ENCODE results near the gene ST14. TPM values are rescaled to one million over a fixed set of nuclear protein-coding genes. Genes with fewer than 3 reads are reported as not detected.
"Not testable (repeated sequence)": the region's sequence is repeated elsewhere in the genome, so short reads cannot be mapped to it uniquely, and the experiment has no call there.

ST14 gene
- total and polyA plus RNA-seq, 2 donors (not counting 1 experiment from before 2014, with no cell fraction given) = under 0.01 TPM; not detected in 1

- no peaks in the 10 kb centered on the region for H3K9me3 ChIP-seq (ENCODE audit: control insufficient read depth, insufficient read depth, low read depth, low read length)
- H4K20me1 ChIP-seq (ENCODE audit: control insufficient read depth, extremely low read depth, insufficient read depth, low read length) = no peaks in the 10 kb centered on the region
- H3K27ac ChIP-seq (ENCODE audit: insufficient read depth, low read length) = no peak overlapping the region
- H3K9ac ChIP-seq (ENCODE audit: insufficient read depth, low read length) = no peak overlapping the region
- TF ChIP-seq EZH2 (IDR thresholded peaks at IDR 0.05; ENCODE audit: low read length, missing control alignments) = no peak
- TF ChIP-seq CTCF (conservative IDR thresholded peaks at IDR 0.05 in 1 of 2, IDR thresholded peaks at IDR 0.05 in 1 of 2; ENCODE audit: low read depth in 1 of 2, low read length in 2 of 2) = no peak
- no peaks in the 10 kb centered on the region for H3K79me2 ChIP-seq (ENCODE audit: control insufficient read depth, insufficient read depth, low read length)
- H3K27me3 ChIP-seq (ENCODE audit: control insufficient read depth, insufficient read depth, low read length) = no peaks in the 10 kb centered on the region
- no peaks in the 10 kb centered on the region for H3K36me3 ChIP-seq (ENCODE audit: control insufficient read depth, insufficient read depth, low read length)
- H2AFZ ChIP-seq (ENCODE audit: low read length) = no peak overlapping the region
- H3K4me3 ChIP-seq (replicated peaks in 1 of 4; ENCODE audit: control extremely low read depth in 1 of 4, insufficient read depth in 1 of 4, low read depth in 3 of 4, low read length in 4 of 4) = no peak overlapping the region
- no peak overlapping the region for H3K4me2 ChIP-seq (ENCODE audit: extremely low read depth, insufficient read depth, low read length)
- no peaks in the 10 kb centered on the region for H3K4me1 ChIP-seq (ENCODE audit: control insufficient read depth, extremely low read depth, insufficient read depth, low read length)
- DNase-seq (ENCODE audit: low read depth in 2 of 2) = no peak
Observed at GRCh38 chr11:130227373-130227772, 67.8 kb downstream of the ST14 start.

- H2AFZ ChIP-seq (ENCODE audit: low read length); H3K4me2 ChIP-seq (ENCODE audit: extremely low read depth, insufficient read depth, low read length); H3K4me3 ChIP-seq (replicated peaks in 1 of 4; ENCODE audit: control extremely low read depth in 1 of 4, insufficient read depth in 1 of 4, low read depth in 3 of 4, low read length in 4 of 4); H3K4me1 ChIP-seq (ENCODE audit: control insufficient read depth, extremely low read depth, insufficient read depth, low read length); H3K36me3 ChIP-seq (ENCODE audit: control insufficient read depth, insufficient read depth, low read length); H4K20me1 ChIP-seq (ENCODE audit: control insufficient read depth, extremely low read depth, insufficient read depth, low read length); H3K9ac ChIP-seq (ENCODE audit: insufficient read depth, low read length); H3K27ac ChIP-seq (ENCODE audit: insufficient read depth, low read length); H3K9me3 ChIP-seq (ENCODE audit: control insufficient read depth, insufficient read depth, low read depth, low read length); H3K27me3 ChIP-seq (ENCODE audit: control insufficient read depth, insufficient read depth, low read length); DNase-seq (ENCODE audit: low read depth in 2 of 2); H3K79me2 ChIP-seq (ENCODE audit: control insufficient read depth, insufficient read depth, low read length): not testable (repeated sequence)
Observed at GRCh38 chr11:130233486-130233885, 73.9 kb downstream of the ST14 start.

GRCh38 chr11:130233888-130234287 is 74.3 kb downstream of the ST14 start:
- H3K9me3 ChIP-seq (ENCODE audit: control insufficient read depth, insufficient read depth, low read depth, low read length); H3K4me3 ChIP-seq (replicated peaks in 1 of 4; ENCODE audit: control extremely low read depth in 1 of 4, insufficient read depth in 1 of 4, low read depth in 3 of 4, low read length in 4 of 4); H3K4me2 ChIP-seq (ENCODE audit: extremely low read depth, insufficient read depth, low read length); H3K36me3 ChIP-seq (ENCODE audit: control insufficient read depth, insufficient read depth, low read length); H2AFZ ChIP-seq (ENCODE audit: low read length); DNase-seq (ENCODE audit: low read depth in 2 of 2); H4K20me1 ChIP-seq (ENCODE audit: control insufficient read depth, extremely low read depth, insufficient read depth, low read length); H3K4me1 ChIP-seq (ENCODE audit: control insufficient read depth, extremely low read depth, insufficient read depth, low read length); H3K27ac ChIP-seq (ENCODE audit: insufficient read depth, low read length); H3K27me3 ChIP-seq (ENCODE audit: control insufficient read depth, insufficient read depth, low read length); H3K79me2 ChIP-seq (ENCODE audit: control insufficient read depth, insufficient read depth, low read length); H3K9ac ChIP-seq (ENCODE audit: insufficient read depth, low read length): not testable (repeated sequence)

- Histone ChIP-seq H3K36me3 (ENCODE audit: control insufficient read depth, insufficient read depth, low read length) (no peaks in the 10 kb centered on the region), H3K4me3 (replicated peaks in 1 of 4; ENCODE audit: control extremely low read depth in 1 of 4, insufficient read depth in 1 of 4, low read depth in 3 of 4, low read length in 4 of 4) (no peak overlapping the region), H3K4me1 (ENCODE audit: control insufficient read depth, extremely low read depth, insufficient read depth, low read length) (no peaks in the 10 kb centered on the region), H3K9me3 (ENCODE audit: control insufficient read depth, insufficient read depth, low read depth, low read length) (no peaks in the 10 kb centered on the region), H3K9ac (ENCODE audit: insufficient read depth, low read length) (no peak overlapping the region), H3K79me2 (ENCODE audit: control insufficient read depth, insufficient read depth, low read length) (no peaks in the 10 kb centered on the region), H2AFZ (ENCODE audit: low read length) (no peak overlapping the region), H3K27me3 (ENCODE audit: control insufficient read depth, insufficient read depth, low read length) (no peaks in the 10 kb centered on the region), H4K20me1 (ENCODE audit: control insufficient read depth, extremely low read depth, insufficient read depth, low read length) (no peaks in the 10 kb centered on the region), H3K4me2 (ENCODE audit: extremely low read depth, insufficient read depth, low read length) (no peak overlapping the region), H3K27ac (ENCODE audit: insufficient read depth, low read length) (no peak overlapping the region)
- no peak for DNase-seq (ENCODE audit: low read depth in 2 of 2)
- TF ChIP-seq CTCF (conservative IDR thresholded peaks at IDR 0.05 in 1 of 2, IDR thresholded peaks at IDR 0.05 in 1 of 2; ENCODE audit: low read depth in 1 of 2, low read length in 2 of 2) (no peak), EZH2 (IDR thresholded peaks at IDR 0.05; ENCODE audit: low read length, missing control alignments) (no peak)
Observed at GRCh38 chr11:130234315-130234714, 74.7 kb downstream of the ST14 start.

Data from fibroblast of lung (primary cell).